Measurements from ENCODE around the gene VWF.
A peak's percentile ranks its signal among the peaks of the same experiment; 100 is the strongest.

The VWF gene

DNA sequence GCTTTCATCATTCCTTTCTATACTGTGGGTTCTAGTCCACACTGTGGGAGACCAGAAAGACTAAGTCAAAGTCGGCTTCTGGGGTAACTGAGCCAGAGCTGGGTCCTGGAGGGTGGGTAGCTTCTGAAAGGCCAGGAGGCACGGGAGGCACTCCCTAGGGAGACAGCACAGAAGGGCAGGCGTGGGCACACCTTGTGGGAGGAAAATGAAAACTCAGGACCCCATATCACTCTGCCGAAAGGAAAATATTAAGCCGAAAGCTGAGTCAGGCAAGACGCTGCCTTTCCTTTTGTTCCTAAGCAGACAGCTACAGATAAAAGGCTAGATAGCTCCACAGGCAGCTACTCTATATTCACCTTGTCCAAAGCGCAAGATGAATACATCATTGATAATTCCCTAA lies 200.1 kb downstream of the VWF start:
- H3K9ac ChIP-seq (ENCODE audit: insufficient read length, low read depth): no peak overlapping the region
- no peak overlapping the region for H3K4me3 ChIP-seq (ENCODE audit: insufficient read length, low read depth)
- H3K36me3 ChIP-seq (ENCODE audit: insufficient read depth, insufficient read length, low read length): no peaks in the 10 kb centered on the region
- H3K9me3 ChIP-seq (ENCODE audit: insufficient read depth, low read length): peaks cover 3% of the 10 kb centered on the region; the same call in 1 of the 2 replicates
- TF ChIP-seq ZNF274 (IDR thresholded peaks at IDR 0.05; ENCODE audit: low read depth, low read length) (no peak), YY1 (IDR thresholded peaks at IDR 0.05; ENCODE audit: insufficient read depth, insufficient read length) (no peak), SUZ12 (IDR thresholded peaks at IDR 0.05; ENCODE audit: extremely low read depth, insufficient read depth, insufficient read length) (no peak)
- no peak for DNase-seq (ENCODE audit: low read depth, low spot score)
- H3K4me1 ChIP-seq (ENCODE audit: insufficient read depth, insufficient read length): peaks cover 22% of the 10 kb centered on the region
- H3K27me3 ChIP-seq (ENCODE audit: insufficient read depth, insufficient read length): peaks cover 5% of the 10 kb centered on the region

DNA sequence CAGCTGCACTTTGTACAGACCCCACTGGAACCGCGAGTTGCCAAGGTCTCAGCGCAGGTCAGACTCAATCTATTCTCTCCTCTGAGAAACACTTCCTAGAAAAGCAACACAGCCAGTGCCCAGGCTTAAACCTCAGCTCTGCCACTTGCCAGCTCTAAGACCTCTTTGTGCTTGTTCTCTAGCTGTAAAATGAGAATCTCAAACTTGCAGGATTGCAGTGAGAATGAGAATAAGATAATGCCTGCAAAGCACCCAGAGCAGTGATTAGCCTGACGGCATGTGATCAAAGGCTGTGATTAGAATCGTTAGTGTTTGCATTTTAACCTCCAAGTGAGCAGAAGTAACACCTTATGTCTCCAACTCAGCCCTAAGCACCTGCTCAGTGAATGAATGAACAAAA lies 200.7 kb downstream of the VWF start:
- peaks cover 22% of the 10 kb centered on the region for H3K4me1 ChIP-seq (ENCODE audit: insufficient read depth, insufficient read length)
- peaks cover 3% of the 10 kb centered on the region; the same call in 1 of the 2 replicates for H3K9me3 ChIP-seq (ENCODE audit: insufficient read depth, low read length)
- H3K9ac ChIP-seq (ENCODE audit: insufficient read length, low read depth): no peak overlapping the region
- H3K4me3 ChIP-seq (ENCODE audit: insufficient read length, low read depth): no peak overlapping the region
- H3K36me3 ChIP-seq (ENCODE audit: insufficient read depth, insufficient read length, low read length): no peaks in the 10 kb centered on the region
- no peak for TF ChIP-seq SUZ12 (IDR thresholded peaks at IDR 0.05; ENCODE audit: extremely low read depth, insufficient read depth, insufficient read length)
- no peak for TF ChIP-seq ZNF274 (IDR thresholded peaks at IDR 0.05; ENCODE audit: low read depth, low read length)
- no peak for TF ChIP-seq YY1 (IDR thresholded peaks at IDR 0.05; ENCODE audit: insufficient read depth, insufficient read length)
- no peak for DNase-seq (ENCODE audit: low read depth, low spot score)
- peaks cover 5% of the 10 kb centered on the region for H3K27me3 ChIP-seq (ENCODE audit: insufficient read depth, insufficient read length)

DNA sequence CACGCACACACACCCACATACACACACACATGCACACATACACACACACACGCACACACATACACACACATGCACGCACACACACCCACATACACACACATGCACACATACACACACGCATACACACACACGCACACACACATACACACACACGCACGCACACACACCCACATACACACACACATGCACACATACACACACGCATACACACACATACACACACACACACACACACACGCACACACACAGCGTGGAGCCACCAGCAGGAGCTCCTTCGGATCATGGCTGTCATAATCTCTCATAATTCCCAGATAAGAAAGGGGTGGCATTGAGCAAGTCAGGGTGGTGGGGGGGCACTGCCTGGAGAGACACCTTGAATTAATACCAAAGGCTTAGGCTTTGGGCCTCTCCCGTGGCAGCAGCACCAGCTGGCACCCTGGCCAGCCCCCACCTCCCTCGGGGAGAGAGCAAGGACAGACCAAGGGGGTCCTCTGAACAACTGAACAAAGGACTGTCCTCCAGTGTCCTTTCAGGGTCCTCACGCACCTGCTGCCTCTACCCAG lies 201.3 kb downstream of the VWF start:
- no peaks in the 10 kb centered on the region for H3K36me3 ChIP-seq (ENCODE audit: insufficient read depth, insufficient read length, low read length)
- no peak overlapping the region for H3K4me3 ChIP-seq (ENCODE audit: insufficient read length, low read depth)
- DNase-seq (ENCODE audit: low read depth, low spot score): no peak
- TF ChIP-seq YY1 (IDR thresholded peaks at IDR 0.05; ENCODE audit: insufficient read depth, insufficient read length) (no peak), SUZ12 (IDR thresholded peaks at IDR 0.05; ENCODE audit: extremely low read depth, insufficient read depth, insufficient read length) (no peak), ZNF274 (IDR thresholded peaks at IDR 0.05; ENCODE audit: low read depth, low read length) (no peak)
- peaks cover 22% of the 10 kb centered on the region for H3K4me1 ChIP-seq (ENCODE audit: insufficient read depth, insufficient read length)
- H3K9ac ChIP-seq (ENCODE audit: insufficient read length, low read depth): peak overlapping the region; percentile 2
- H3K27me3 ChIP-seq (ENCODE audit: insufficient read depth, insufficient read length): peaks cover 5% of the 10 kb centered on the region
- H3K9me3 ChIP-seq (ENCODE audit: insufficient read depth, low read length): peaks cover 3% of the 10 kb centered on the region; the same call in 1 of the 2 replicates

DNA sequence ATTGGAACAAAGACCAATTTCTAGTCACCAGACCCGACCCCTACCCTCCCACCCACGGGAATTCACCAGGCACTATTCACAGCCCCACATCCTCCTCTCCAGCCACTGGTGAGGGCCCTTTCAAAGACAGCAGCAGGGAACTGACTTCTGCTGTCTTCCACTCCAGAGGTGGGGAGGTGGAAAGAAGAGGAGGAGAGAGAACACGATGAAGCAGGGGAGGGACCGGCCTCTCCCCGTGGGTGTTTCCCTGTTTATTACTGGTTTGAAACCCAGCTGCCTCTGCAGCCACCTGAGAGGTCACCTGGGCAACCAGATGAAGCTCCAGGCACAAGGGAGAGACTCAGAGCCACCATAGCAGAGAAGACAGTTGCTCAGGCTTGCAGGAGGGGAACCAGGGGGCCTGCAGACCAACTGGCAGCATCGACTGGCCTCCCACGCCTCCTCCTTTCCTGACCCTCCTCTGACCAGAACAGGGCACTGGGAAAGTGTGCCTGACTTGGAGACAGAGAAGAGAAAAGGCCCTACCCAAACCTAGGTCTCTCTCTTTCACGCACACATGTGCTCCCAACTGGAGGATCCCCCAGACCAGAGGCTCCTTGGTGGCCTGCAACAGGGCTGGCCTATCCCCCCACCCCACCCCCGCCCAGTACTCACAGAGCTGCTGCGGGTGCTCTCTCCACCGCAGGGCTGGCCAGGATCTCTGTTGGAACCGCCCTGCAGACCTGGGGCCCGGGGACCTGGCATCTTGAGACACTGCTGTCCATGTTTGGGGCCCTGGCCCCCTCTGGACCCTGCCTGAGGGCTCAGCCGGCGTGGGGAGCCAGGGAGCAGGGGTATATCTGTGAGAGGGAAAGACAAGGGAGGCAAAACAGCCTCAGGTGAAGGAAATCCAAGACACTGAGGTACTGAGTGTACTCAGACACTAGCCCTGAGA lies 202.2 kb downstream of the VWF start:
- no peak for DNase-seq (ENCODE audit: low read depth, low spot score)
- H3K4me1 ChIP-seq (ENCODE audit: insufficient read depth, insufficient read length): peaks cover 19% of the 10 kb centered on the region
- no peaks in the 10 kb centered on the region for H3K9me3 ChIP-seq (ENCODE audit: insufficient read depth, low read length)
- H3K27me3 ChIP-seq (ENCODE audit: insufficient read depth, insufficient read length): peaks cover 5% of the 10 kb centered on the region
- no peak overlapping the region for H3K4me3 ChIP-seq (ENCODE audit: insufficient read length, low read depth)
- peak overlapping the region; percentile 2 for H3K9ac ChIP-seq (ENCODE audit: insufficient read length, low read depth)
- TF ChIP-seq YY1 (IDR thresholded peaks at IDR 0.05; ENCODE audit: insufficient read depth, insufficient read length): no peak
- no peak for TF ChIP-seq ZNF274 (IDR thresholded peaks at IDR 0.05; ENCODE audit: low read depth, low read length)
- no peak for TF ChIP-seq SUZ12 (IDR thresholded peaks at IDR 0.05; ENCODE audit: extremely low read depth, insufficient read depth, insufficient read length)
- H3K36me3 ChIP-seq (ENCODE audit: insufficient read depth, insufficient read length, low read length): no peaks in the 10 kb centered on the region

DNA sequence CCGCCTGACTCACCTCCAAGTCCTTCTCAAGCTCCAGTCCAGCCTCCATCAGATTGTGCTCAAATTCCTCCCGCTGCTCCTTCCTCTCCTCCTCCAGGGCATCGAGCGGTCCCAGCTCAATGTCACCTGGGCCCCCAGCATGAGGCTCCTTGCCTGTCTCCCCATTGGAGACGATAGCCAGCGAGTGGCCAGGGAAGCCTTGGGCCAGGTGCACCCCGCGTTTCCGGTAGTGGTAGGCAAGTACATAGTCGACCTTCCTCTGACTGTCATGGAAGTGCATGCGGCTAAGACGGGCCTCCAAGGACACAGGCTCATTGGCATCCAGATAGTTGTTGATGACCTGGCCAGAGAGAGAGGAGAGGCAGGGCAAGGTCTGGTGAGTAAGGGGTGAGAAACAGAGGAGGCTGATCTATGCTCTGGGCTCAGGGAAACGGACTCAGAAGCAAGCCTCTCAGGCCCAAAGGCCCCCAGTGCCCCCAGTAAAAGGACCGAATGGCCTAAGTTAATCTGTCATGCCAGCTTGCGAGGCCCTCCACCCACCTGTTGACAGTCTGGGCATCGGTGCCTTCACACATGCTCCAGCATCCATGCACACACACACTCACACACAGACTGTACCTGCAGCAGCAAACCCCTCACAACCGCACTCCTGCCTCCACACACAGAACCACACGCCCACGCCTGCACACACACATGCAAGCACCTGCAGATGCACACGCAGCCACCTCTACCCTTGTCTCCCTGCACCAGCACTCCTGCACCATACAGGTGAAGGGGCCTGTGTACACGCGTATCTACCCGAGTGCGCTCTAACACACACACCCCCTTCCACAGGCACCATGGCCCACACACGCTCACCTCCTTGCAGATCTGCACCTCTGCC lies 203.2 kb downstream of the VWF start:
- TF ChIP-seq YY1 (IDR thresholded peaks at IDR 0.05; ENCODE audit: insufficient read depth, insufficient read length) (no peak), ZNF274 (IDR thresholded peaks at IDR 0.05; ENCODE audit: low read depth, low read length) (no peak)
- Histone ChIP-seq H3K4me1 (ENCODE audit: insufficient read depth, insufficient read length) (peaks cover 22% of the 10 kb centered on the region), H3K36me3 (ENCODE audit: insufficient read depth, insufficient read length, low read length) (no peaks in the 10 kb centered on the region), H3K27me3 (ENCODE audit: insufficient read depth, insufficient read length) (peaks cover 5% of the 10 kb centered on the region), H3K9ac (ENCODE audit: insufficient read length, low read depth) (no peak overlapping the region), H3K9me3 (ENCODE audit: insufficient read depth, low read length) (no peaks in the 10 kb centered on the region), H3K4me3 (ENCODE audit: insufficient read length, low read depth) (no peak overlapping the region)
- DNase-seq (ENCODE audit: low read depth, low spot score): no peak

DNA sequence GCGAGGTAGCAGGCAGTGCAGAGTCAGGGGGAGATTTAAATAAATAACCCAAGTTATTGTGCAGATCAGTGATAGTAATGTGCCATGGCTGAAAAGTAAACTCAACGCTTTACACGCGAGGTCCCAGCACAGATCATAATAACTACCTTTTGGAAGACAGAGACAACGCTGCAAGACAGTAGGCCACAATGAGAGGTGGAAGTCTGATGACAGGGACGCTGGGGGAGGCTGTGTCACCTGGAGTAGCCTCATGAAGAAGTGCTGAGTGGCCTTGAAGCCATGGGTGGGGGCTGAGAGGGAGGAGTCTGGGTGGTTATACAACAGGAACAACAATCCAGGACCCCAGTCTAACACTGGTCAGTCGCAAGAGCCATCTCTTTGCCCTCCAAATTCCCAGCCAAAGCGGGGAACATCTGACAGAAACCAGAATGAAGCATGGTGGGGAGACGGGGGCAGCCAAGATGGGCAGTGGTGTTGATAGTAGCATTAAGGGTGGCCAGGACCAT lies 207.6 kb downstream of the VWF start:
- H3K27me3 ChIP-seq (ENCODE audit: insufficient read depth, insufficient read length): no peaks in the 10 kb centered on the region
- no peak overlapping the region for H3K9ac ChIP-seq (ENCODE audit: insufficient read length, low read depth)
- no peaks in the 10 kb centered on the region for H3K9me3 ChIP-seq (ENCODE audit: insufficient read depth, low read length)
- peaks cover 7% of the 10 kb centered on the region for H3K4me1 ChIP-seq (ENCODE audit: insufficient read depth, insufficient read length)
- H3K36me3 ChIP-seq (ENCODE audit: insufficient read depth, insufficient read length, low read length): no peaks in the 10 kb centered on the region
- H3K4me3 ChIP-seq (ENCODE audit: insufficient read length, low read depth): no peak overlapping the region
- no peak for DNase-seq (ENCODE audit: low read depth, low spot score)
- TF ChIP-seq ZNF274 (IDR thresholded peaks at IDR 0.05; ENCODE audit: low read depth, low read length) (no peak), YY1 (IDR thresholded peaks at IDR 0.05; ENCODE audit: insufficient read depth, insufficient read length) (no peak), SUZ12 (IDR thresholded peaks at IDR 0.05; ENCODE audit: extremely low read depth, insufficient read depth, insufficient read length) (no peak)
